Gastroesophageal sphincter (tissue), 4 donors: Measurements from ENCODE around the gene HDAC4. TPM values are rescaled to one million over a fixed set of nuclear protein-coding genes. Genes with fewer than 3 reads are reported as not detected.

Experiments used
- ATAC-seq: fragments of 150-250 bp; one replicate; pipeline ENCODE4 v1.9.1; 2016; ENCODE audit warnings: mild to moderate bottlenecking, moderate library complexity
- H3K27ac ChIP-seq, 4 donors: fragments of 200-600 bp; sonication (generic) in 3 of 4; 1 replicate in 3 of 4; 2 replicates in 1 of 4; pipeline ENCODE4 v1.5.1; 2016 to 2019
- H3K27me3 ChIP-seq: fragments of 200-600 bp; sonication (generic); one replicate; pipeline ENCODE4 v1.5.1; 2019
- H3K36me3 ChIP-seq, 2 donors: fragments of 200-600 bp; sonication (generic); one replicate each; pipeline ENCODE4 v1.5.1; 2019; ENCODE audit warnings: control low read depth in 1 of 2
- H3K4me1 ChIP-seq, 3 donors: fragments of 200-600 bp; sonication (generic); 1 replicate in 2 of 3; 2 replicates in 1 of 3; pipeline ENCODE4 v1.5.1; 2016 to 2019; ENCODE audit warnings: control low read depth in 2 of 3
- H3K4me3 ChIP-seq, 2 donors: fragments of 200-600 bp; sonication (generic); one replicate each; pipeline ENCODE4 v1.5.1; 2019; ENCODE audit warnings: mild to moderate bottlenecking in 1 of 2, moderate library complexity in 1 of 2
- H3K9me3 ChIP-seq, 3 donors: fragments of 200-600 bp; sonication (generic); one replicate each; pipeline ENCODE4 v1.5.1; 2017 to 2019; ENCODE audit warnings: control low read depth in 2 of 3
- EP300 ChIP-seq: sonication (generic); formaldehyde crosslinking; IDR thresholded peaks from one replicate; pipeline ENCODE4 v1.6.1; 2017; ENCODE audit warnings: antibody characterized with exemption, mild to moderate bottlenecking
- POLR2A ChIP-seq, 2 donors: fragments of 450-650 bp; IDR thresholded peaks; one replicate each; pipeline ENCODE4 v1.6.1; 2017; ENCODE audit warnings: antibody characterized with exemption in 2 of 2, mild to moderate bottlenecking in 2 of 2, moderate library complexity in 1 of 2
- POLR2AphosphoS5 ChIP-seq: sonication (generic); formaldehyde crosslinking; IDR thresholded peaks from one replicate; pipeline ENCODE4 v1.6.1; 2017; ENCODE audit warnings: antibody characterized with exemption
- WGBS, 2 donors: methylation state at CpG; one replicate each; pipeline ENCODE4 v1.1.5; 2018; ENCODE audit warnings: low coverage in 1 of 2; 5-methylcytosine and 5-hydroxymethylcytosine counted together
- total RNA-seq, 4 donors: library from RNA; depleted of rRNA; stranded (reverse); fragments of >200 nt; gene quantifications; one replicate each; pipeline ENCODE4 v1.1.0, GENCODE V29; 2016
- TF ChIP-seq, protein P1 (sequence below), 4 experiments: fragments of 200-600 bp in 2 of 4; fragments of 450-650 bp in 2 of 4; sonication (generic) in 1 of 4; IDR thresholded peaks; one replicate each; pipeline ENCODE4 v1.5.1; 2017 to 2019; ENCODE audit warnings: antibody characterized with exemption in 4 of 4, mild to moderate bottlenecking in 2 of 4, moderate library complexity in 2 of 4

The HDAC4 gene
- total RNA-seq, 4 donors from 2014 or later = 41.3 to 104 (median 85.8) TPM

DNA sequence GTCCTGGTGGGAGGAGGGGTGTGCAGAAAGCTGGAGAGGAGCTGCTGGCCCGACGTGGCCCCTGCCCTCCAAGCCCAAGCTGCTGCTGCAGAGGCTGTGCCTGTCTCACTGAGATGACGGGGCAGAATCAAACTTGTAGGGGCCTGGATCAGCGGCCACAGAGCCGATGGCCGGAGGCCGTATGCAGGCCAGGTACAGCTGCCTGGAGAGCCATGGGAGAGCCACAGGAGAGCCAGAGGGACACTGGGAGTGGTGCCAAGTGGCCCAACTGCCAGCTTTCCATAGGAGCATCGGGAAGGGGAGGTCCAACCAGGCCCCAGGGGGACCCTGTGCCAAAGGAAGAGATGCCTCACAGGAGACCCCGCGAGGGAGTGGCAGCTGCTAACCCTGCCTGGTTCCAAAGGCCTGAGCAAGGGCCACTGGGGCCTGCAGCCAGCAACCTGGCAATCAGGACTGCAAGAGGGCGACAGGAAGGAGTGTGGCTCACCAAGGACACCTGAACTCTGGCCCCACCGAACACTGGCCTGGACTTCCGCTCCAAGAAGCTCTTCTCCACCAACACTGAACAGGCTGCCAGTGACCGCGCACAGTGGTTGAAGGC lies 70.7 kb downstream of the HDAC4 start:
- TF ChIP-seq POLR2A (IDR thresholded peaks at IDR 0.05) (no peak), POLR2AphosphoS5 (no peak), EP300 (no peak)
- TF ChIP-seq, protein P1, sequence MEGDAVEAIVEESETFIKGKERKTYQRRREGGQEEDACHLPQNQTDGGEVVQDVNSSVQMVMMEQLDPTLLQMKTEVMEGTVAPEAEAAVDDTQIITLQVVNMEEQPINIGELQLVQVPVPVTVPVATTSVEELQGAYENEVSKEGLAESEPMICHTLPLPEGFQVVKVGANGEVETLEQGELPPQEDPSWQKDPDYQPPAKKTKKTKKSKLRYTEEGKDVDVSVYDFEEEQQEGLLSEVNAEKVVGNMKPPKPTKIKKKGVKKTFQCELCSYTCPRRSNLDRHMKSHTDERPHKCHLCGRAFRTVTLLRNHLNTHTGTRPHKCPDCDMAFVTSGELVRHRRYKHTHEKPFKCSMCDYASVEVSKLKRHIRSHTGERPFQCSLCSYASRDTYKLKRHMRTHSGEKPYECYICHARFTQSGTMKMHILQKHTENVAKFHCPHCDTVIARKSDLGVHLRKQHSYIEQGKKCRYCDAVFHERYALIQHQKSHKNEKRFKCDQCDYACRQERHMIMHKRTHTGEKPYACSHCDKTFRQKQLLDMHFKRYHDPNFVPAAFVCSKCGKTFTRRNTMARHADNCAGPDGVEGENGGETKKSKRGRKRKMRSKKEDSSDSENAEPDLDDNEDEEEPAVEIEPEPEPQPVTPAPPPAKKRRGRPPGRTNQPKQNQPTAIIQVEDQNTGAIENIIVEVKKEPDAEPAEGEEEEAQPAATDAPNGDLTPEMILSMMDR (IDR thresholded peaks at IDR 0.05) = no peak
- no peaks in the 10 kb centered on the region for H3K27me3 ChIP-seq
- 28 to 65% methylated on average over 3 of the region's 15 CpGs for WGBS, 2 donors
- peak overlapping the region in 1 of 2 donors; percentile 11 for H3K4me3 ChIP-seq
- H3K4me1 ChIP-seq = peaks cover 0 to 87% (median 48%) of the 10 kb centered on the region in 3 donors
- no peak for ATAC-seq
- no peaks in the 10 kb centered on the region for H3K9me3 ChIP-seq
- no peaks in the 10 kb centered on the region for H3K36me3 ChIP-seq
- peak overlapping the region; percentile 76 to 95 (median 90) for H3K27ac ChIP-seq

DNA sequence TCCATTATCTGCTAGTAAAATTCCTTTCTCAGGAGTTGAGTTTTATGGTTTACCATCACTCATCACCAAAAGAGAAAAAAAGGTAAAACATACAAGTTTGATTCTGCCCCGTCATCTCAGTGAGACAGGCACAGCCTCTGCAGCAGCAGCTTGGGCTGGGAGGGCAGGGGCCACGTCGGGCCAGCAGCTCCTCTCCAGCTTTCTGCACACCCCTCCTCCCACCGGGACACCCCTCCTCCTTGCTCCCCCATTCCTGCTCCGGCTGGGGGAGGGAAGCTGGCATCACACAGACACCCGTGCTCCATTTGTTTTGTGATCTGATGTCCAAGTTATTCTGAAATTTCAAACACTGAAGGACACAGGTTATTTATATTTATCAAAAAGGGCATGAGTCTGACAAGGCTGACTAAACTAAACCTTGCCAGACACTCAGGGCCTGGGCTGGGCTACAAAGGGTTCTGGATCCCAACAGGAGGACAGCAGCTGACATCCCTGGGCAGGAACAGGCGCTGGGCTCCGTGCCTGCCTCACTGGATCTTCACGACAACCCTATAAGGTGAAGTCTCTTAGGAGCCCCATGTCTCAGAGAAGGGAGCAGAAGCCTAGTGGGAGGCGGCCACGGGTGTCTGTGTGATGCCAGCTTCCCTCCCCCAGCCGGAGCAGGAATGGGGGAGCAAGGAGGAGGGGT lies 71.4 kb downstream of the HDAC4 start:
- TF ChIP-seq, protein P1 (IDR thresholded peaks at IDR 0.05) = no peak
- peak; percentile 66 for TF ChIP-seq EP300
- peak; percentile 37 for TF ChIP-seq POLR2AphosphoS5
- TF ChIP-seq POLR2A (IDR thresholded peaks at IDR 0.05) = no peak
- Histone ChIP-seq H3K27ac (peak overlapping the region; percentile 76 to 95 (median 90)), H3K9me3 (no peaks in the 10 kb centered on the region), H3K36me3 (no peaks in the 10 kb centered on the region), H3K27me3 (no peaks in the 10 kb centered on the region), H3K4me1 (peaks cover 0 to 87% (median 48%) of the 10 kb centered on the region in 3 donors), H3K4me3 (peak overlapping the region in 1 of 2 donors; percentile 11)
- 20 to 43% methylated on average over 2 to 7 of the region's 12 CpGs for WGBS, 2 donors
- ATAC-seq = peak; percentile 73

DNA sequence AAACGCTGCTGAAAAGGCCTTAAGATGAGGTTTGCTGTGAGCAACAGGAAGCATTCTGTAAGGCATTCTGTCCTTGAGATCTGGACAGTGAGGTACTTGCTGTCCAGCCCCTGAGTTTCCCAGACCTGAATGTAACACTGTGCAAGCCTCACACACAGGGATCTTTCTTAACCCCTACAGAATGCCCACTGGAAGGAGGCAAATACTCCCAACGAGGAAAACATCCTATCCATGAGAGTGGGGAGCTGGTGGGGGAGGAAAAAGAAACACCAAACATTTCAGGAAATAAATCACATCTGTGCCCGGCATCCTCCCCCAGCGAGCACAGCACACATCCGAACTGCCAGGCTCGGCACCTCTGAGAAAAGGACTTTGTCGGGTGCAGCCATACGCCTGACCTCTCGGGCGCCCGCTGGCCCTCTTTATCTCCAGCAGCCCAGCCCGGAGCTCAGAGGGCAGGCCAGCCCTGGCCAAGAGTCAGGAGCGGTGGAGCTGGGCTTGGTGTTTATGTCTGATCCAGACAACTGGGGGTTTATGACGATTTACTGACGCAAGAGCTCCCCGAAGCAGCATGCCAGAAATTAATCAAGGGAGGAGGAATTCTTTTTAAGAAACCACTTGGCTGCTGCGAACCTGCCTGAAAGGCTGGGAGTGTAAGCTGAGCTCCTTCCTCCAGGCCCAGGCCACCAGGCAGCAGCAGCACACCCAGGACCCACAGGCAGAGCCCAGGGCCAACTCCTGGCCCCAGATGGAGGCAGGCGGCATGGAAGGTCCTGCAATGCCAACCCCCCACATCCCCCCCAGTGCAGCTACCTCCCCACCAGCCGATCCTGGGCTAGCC lies 72.2 kb downstream of the HDAC4 start:
- peak; percentile 85 for ATAC-seq
- H3K4me3 ChIP-seq = peak overlapping the region in 1 of 2 donors; percentile 11
- H3K36me3 ChIP-seq = no peaks in the 10 kb centered on the region
- no peaks in the 10 kb centered on the region for H3K9me3 ChIP-seq
- no peaks in the 10 kb centered on the region for H3K27me3 ChIP-seq
- TF ChIP-seq, protein P1 (IDR thresholded peaks at IDR 0.05) = peak in 1 of 4 experiments; percentile 41
- TF ChIP-seq EP300 = peak; percentile 88
- TF ChIP-seq POLR2A (IDR thresholded peaks at IDR 0.05) = peak in 1 of 2 donors; percentile 51
- TF ChIP-seq POLR2AphosphoS5 = peak; percentile 80
- peak overlapping the region; percentile 76 to 95 (median 90) for H3K27ac ChIP-seq
- WGBS, 2 donors = 9% methylated on average over 6 of the region's 19 CpGs; no CpG with 5 or more reads in 1 of the 2 donors
- peaks cover 0 to 95% (median 48%) of the 10 kb centered on the region in 3 donors for H3K4me1 ChIP-seq

DNA sequence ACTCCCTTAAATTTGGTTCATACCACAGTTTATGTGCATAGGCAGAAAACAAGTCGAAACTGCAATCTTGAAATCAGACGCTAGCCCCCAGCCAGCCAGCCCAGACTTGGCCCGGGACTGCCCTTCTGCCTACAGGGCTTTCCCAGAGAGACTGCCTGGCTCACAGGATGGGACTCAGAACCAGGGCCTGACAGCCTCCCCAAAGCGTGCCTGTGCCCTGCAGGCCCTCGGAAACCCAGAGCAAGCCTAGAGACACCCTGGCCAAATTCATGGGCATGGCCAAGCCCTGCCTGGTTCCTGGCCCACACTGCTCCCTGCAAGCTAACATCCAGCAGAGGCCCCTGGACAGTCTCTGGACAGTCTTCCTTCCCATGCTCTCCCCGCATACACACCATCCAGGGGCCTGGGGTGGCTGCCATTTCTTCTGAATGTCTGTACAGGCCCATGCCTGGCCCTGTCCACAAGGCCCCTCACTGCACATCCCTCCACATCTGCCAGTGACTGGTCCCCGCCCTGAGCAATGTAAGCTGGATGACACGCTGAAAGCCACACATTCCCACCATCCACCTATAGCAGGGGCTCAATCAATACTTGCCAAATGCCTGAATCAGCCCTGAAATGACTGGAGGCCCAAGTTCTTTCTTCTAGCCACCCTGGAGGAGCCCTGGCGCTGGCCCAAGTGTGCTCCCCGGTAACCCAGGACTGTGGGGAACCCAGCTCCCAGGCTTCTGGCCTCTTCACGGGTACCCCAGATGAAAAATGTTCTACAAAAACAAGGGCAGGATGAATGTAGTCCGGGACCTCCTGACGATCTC lies 73.1 kb downstream of the HDAC4 start:
- no peaks in the 10 kb centered on the region for H3K27me3 ChIP-seq
- no peaks in the 10 kb centered on the region for H3K36me3 ChIP-seq
- no peak for ATAC-seq
- H3K9me3 ChIP-seq = no peaks in the 10 kb centered on the region
- peaks cover 0 to 97% (median 48%) of the 10 kb centered on the region in 3 donors for H3K4me1 ChIP-seq
- no peak for TF ChIP-seq EP300
- H3K27ac ChIP-seq = peak overlapping the region; percentile 76 to 95 (median 90)
- WGBS, 2 donors = 48 to 62% methylated on average over 4 of the region's 13 CpGs
- no peak overlapping the region for H3K4me3 ChIP-seq
